GF-D8 (cell line): ENCODE measurements around the gene HOXC11.

ENCODE experiments used
- DNase-seq: peaks from one replicate; lab custom pipeline; 2025; lab: John Stamatoyannopoulos, UW

Gene HOXC11

GRCh38 chr12:54021432-54022013, 48.6 kb downstream of the HOXC11 start:
- no peak for DNase-seq

DNA sequence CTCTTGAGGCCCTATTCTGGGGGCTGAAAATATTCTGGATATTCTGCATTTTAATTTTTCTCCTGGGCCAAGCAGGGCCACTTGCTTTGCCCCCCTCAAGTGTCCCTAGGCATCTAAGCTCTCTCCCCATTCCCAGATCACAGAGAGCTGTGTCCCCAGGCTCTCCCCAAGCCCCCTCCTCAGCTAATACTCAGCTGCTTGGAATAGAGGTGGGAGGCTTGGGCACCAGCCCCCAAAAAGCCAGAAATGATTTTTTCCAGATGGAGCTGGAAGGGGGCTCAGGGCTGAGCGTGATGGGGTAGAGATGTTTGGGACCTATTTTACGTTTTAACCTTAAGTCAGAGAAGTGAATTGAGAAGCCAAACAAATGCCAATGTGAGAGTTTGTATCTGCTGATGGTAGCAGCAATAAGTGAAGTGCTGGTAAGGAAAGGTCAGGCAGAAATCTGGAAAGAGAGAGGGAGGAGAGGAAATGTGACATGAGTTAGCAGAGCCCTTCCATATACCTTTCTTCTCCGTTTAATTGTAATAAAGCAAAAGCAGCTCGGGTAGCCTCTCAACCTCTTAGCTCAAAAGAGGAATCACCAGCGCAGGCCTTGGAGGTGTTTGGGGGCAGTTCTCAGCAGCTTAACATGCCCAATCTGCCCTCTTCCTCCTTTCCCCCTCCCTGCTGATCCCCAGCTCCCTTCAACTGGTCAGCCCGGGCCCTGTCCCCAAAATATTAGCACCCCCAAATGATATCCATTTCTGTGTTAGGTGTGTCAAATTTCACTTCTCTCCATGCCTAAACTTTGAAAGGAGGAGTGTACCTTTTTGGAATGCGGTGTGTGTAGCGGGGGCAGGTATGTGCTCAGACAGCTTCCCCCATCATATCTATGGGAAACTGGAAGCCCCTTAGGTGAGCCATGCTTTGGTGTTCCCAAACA, 50.3 kb downstream of the HOXC11 start:
- no peak for DNase-seq

DNA sequence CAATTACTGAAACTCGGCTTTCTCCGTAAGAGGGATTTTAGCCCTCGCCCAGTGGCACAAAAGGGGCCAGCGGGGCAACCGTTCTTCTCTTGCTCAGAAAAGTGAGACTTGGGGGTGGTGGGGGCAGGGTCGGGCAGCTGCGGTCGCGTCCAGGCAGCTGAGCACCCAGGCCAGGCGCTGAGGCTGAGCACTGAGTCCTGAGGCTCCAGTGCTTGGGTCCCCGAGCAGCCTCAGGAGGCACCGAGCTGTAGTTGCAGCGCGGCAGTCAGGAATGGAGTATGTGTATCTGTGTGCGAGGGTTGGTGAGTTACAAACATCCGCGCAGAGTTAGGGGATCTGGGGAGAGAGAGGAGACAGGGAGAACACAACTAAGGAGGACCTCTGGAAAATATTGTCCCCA, 51.2 kb downstream of the HOXC11 start:
- DNase-seq, result no peak

GRCh38 chr12:54024581-54025305, 51.8 kb downstream of the HOXC11 start:
- no peak for DNase-seq

GRCh38 chr12:54025499-54026405, 52.8 kb downstream of the HOXC11 start:
- no peak for DNase-seq

DNA sequence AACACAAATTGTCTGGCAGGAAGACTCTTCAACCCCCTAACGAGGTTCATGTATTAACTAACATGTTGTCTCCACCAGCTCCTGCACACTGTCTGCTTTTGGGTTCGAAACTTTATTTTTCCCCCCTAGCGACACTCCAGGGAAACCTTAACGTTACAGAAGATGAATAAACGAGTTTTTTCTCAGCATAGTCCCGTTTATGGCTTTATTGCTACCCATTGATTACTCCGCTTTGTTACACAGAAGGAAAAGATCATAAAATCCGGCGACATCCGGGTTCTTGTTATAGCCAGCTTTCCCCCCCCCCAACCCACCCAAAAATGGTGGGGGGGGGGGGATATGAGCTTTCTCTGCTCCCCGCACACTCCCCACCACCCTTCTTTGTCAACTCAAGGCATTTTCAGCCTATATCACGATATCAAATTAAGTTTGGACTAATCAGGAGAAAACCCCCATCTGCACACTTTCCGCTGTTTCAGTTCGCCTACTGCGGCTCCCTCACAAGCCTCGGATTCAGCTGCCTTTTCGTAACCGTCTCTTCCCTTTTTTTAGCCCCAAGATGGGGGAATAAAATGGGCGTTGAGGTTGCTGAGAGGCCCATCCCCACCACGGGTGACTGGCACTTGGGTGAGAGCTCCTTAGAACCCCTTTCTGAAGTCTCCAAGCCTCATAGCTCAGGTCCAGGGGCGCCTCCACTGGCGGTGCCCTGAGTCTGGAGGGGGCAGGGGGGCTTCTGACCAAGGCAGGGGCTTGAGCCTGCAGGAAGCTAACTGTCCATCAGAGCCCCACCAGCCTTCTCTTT, 53.9 kb downstream of the HOXC11 start:
- no peak for DNase-seq
